HG02943 (cell line): ENCODE measurements around the gene BAD.
A peak's percentile ranks its signal among the peaks of the same experiment; 100 is the strongest.

Experiments used
- ATAC-seq: cut with Tn5 transposase; IDR thresholded peaks from one replicate; pipeline ENCODE4 v1.9.1; 2021; ENCODE audit warnings: mild to moderate bottlenecking, low read depth, moderate library complexity; ENCODE audit not compliant: unreplicated experiment

The BAD gene

DNA sequence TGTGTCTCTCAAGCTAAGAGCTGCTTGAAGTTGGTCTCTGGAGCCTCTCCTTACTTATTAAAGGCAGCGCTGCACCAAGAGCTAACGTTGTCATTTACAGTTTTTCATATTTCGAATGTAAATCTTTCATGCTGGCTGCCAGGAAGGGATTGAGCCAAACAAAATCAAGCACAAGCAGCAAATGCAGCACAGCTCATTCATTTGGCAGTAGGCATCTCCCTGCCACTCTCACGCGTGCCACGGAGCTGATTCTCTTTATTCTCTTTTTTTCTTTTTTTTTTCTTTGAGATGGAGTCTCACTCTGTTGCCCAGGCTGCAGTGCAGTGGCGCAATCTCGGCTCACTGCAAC, 51.5 kb downstream of the BAD start:
- no peak for ATAC-seq

DNA sequence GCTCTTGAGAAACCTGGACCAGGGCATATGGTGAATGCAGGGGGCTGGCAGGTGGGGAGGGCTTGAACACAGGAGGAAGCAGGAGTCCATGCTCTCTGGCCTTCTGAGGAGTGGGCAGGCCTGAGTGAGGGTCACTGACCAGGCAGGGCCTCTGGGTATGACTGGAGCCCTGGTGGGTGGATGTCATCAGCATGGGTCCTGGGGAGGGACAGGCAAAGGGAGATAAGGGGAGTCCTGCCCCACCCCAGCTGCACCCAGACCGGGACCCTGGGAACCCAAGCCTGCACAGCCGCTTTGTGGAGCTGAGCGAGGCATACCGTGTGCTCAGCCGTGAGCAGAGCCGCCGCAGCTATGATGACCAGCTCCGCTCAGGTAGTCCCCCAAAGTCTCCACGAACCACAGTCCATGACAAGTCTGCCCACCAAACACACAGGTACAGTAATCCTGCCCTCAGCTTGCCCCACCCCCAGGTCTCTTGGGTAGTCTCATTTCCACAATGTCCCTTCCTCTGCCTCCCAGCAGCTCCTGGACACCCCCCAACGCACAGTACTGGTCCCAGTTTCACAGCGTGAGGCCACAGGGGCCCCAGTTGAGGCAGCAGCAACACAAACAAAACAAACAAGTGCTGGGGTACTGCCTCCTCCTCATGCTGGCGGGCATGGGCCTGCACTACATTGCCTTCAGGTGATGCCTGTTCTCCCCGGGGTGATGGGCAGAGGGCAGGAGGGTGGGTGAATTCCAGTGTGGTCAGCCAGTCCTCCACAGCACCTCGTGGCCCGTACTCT, 52.1 kb downstream of the BAD start:
- ATAC-seq = no peak

DNA sequence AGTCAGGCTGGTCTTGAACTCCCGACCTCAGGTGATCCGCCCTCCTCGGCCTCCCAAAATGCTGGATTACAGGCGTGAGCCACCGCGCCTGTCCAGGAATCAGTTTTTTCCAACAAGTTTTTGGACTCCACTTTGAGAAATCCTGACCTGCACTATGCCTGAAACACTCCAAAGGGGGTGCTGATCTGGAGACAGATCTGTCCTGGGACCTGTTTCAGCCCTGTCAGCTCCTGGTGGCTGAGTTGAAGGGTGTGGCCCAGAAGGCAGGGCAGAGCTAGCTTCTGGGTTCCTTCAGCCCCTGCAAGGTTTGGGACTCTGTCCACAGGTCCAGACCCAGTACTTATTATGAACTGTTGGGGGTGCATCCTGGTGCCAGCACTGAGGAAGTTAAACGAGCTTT, 52.9 kb downstream of the BAD start:
- ATAC-seq = no peak

DNA sequence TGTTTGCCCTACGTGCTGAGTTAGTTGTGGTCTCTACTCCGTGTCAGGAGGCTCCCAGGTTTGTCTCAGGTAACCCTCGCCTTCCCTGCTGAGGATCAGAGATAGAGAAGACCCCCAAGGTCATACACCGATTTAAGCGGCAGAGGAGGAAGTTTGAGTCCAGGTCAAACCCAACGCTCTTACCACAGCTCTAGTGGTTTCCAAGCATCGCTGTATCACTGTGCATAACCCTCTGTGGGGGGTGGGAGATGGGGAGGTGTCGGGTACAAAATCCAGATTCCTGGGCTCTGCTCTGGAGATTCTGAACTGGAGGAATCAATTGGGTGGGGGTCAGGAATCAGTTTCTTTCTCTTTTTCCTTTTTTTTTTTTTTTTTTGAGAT, 53.5 kb downstream of the BAD start:
- ATAC-seq = no peak

DNA sequence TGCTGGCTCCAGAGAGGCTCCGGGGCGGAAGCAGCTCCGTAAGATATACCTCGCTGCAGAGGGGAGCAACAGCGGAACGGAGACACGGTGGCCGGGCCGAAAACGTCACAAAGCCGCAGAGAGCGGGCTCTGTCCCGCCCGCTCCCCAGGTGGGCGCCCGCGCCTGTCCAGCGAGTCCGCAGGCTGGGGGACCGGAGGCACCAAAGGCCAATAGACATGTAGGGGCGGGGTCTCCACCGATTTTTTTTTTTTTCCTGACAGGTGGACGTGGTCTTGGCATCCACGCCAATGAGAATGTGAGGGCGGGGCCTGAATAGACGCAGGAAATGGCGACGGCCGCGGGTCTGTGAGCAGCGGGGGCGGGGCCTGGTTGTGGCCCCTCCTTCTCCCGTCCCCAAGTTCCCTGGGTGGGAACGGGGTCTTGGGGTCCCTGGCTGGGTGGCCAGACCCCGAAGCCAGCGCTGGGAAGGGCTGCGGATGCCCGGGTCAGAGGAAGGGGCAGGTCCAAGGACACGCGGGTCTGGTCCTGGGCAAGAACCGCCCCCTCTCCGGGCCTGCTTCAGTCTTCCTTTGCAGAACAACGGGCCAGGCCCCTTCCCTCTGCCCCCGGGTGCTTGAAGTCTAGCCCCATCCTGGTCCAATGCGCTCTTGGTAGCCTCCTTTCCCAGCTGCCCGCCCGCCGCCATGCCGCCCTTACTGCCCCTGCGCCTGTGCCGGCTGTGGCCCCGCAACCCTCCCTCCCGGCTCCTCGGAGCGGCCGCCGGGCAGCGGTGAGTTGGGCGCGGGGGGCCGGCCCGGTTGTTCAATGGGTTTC, 54.1 kb downstream of the BAD start, which contains the start of gene DNAJC4:
Gene DNAJC4, plus strand, starts transcription at position 378 of the 814 bp plus-strand sequence. Its CDS starts 307 bp downstream, at position 685.
- ATAC-seq = no peak

GRCh38 chr11:64229744-64230170, 54.7 kb downstream of the BAD start:
- no peak for ATAC-seq

GRCh38 chr11:64229090-64229743, 55.2 kb downstream of the BAD start:
- no peak for ATAC-seq

DNA sequence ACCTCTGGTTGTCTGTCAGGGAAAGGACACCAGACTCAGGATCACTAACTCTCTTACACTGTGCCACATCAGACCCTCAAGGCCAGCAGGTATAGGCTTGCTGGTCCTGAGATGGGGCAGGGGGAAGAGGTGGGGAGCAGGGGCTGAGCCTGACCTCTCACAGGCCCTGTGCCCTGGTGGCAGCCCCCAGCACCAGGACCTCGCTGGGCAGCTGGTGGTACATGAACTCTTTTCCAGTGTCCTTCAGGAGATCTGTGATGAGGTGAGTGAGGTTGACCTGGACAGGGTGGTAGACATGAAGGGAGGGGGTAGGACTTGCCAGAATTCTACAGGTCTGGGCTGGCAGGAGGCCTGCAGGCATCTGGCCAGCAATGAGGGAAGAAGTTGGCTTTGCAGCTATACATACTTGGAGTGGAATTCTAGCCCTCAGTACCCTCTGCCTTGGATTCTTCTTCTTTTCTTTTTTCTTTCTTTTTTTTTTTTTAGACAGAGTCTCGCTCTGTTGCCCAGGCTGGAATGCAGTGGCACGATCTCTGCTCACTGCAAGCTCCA, 57.0 kb downstream of the BAD start:
- ATAC-seq = no peak

- ATAC-seq = no peak
Measured at GRCh38 chr11:64226507-64227051, 57.9 kb downstream of the BAD start.

- ATAC-seq = peak; percentile 34
Measured at GRCh38 chr11:64225608-64226506, 58.6 kb downstream of the BAD start, which contains the start of the genes NUDT22 and TRPT1. Gene NUDT22 (plus strand): TSS chr11:64226274. CDS start chr11:64226653, 379 bp downstream. Gene TRPT1 (minus strand): TSS chr11:64226186. CDS start chr11:64225860, 326 bp downstream.

- ATAC-seq = no peak
Measured at GRCh38 chr11:64224891-64225607, 59.4 kb downstream of the BAD start.

DNA sequence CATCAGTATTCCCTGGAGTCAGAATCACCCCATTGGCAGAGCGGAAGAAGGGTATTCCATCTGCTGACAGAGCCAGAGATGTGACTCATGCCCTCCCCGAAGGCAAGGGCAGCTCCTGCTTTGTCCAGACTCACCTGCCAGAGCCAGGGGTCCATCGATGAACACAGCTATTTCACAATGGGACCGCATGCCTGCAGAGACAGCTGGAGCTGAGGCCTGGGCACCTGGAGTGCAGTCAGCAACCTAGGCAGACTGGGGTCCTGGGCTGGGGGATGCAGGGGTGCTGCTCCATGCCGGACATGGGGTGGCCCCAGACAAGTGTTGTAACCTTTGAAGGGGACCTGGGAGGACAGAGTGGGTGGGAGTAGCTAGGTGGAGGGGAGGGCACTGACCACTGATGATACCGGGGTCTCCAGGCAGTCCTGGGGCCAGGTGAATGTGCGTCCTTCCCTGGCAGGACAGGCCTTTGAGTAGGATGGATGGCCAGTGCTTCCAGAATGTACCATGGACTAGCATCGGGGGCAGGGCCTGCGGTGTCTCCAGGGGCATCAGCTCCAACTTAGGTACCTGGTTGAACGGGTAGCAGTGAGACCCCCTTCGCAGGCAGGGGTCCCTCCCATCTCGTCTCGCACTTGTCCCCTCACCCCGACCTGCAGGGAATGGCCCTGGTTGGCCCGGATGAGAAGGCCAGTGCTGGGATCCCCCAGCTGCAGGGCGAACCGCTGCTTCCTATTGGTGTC, 60.1 kb downstream of the BAD start:
- no peak for ATAC-seq

GRCh38 chr11:64223001-64223651, 61.3 kb downstream of the BAD start:
- no peak for ATAC-seq

GRCh38 chr11:64222651-64223000, 61.8 kb downstream of the BAD start:
- no peak for ATAC-seq

DNA sequence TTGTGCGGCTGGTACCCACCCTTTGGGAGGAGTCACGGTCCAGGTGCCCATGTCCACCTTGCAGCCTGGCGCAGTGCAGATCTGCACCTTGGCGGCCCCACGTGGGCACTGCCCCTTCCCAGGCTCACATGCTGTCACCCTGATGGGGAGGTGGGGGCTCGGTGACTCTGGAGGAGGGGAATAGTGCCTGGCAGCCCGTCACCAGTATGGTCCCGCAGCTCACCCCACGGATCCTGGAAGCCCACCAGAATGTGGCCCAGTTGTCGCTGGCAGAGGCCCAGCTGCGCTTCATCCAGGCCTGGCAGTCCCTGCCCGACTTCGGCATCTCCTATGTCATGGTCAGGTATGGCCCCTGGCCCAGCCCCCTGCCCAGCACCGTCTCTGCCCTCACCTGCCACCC, 63.7 kb downstream of the BAD start:
- no peak for ATAC-seq

GRCh38 chr11:64220271-64220670, 64.2 kb downstream of the BAD start:
- ATAC-seq = no peak
